Measurements from ENCODE around the gene PIN1.

Gene PIN1

GRCh38 chr19:9857076-9857721 lies 22.1 kb downstream of the PIN1 start:
- no peak for FAIRE-seq

- FAIRE-seq, result no peak
These were observed 23.0 kb downstream of the PIN1 start for GRCh38 chr19:9857920-9858746.

DNA sequence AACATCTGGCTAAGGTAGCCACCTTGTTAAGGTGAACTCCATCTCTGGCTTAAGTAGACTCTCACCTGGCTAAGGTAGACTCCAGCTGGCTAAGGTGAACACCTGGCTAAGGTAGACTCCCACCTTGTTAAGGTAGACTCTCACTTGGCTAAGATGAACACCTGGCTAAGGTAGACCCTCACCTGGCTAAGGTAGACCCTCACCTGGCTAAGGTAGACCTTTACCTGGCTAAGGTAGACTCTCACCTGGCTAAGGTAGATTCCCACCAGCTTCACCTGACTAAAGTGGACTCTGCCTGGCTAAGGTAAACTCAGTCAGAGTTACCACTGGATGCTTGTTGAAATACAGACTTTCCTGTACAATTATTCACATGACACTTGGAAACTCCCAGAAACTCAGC lies 23.6 kb downstream of the PIN1 start:
- FAIRE-seq, result no peak

DNA sequence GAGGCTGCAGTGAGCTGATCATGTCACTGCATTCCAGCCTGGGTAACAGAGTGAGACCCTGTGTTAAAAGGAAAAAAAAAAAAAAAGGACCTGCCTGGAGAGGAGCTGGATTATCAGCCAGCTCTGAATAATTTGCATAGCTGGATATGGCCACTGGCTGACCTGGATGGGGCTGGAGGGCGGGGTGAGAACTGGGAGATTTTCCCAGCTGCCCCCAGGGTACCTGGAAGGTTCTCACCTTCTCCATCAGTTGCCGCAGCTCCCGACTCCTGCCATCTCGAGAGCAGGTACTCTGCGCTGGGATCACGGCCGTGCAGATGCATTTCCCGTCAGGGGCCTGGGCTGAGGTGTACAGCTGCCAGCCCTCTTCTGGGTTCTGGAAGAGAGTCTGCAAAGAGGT lies 25.3 kb downstream of the PIN1 start:
- no peak for FAIRE-seq

DNA sequence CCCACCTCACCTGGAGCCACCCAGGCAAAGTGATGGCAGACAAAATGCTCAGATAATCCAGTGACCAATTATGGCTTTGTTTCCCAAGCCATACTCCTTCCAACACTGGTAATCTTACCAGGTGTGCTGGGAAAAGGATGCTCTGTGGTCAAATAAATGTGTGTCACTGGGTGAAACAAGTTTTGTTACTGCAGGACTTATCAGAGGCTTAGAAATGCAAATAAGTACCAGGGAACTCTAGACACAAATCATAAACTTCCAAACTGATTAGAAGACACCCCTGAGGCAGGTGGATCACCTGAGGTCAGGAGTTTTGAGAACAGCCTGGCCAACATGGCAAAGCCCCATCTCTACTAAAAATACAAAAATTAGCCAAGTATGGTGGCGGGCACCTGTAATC lies 26.4 kb downstream of the PIN1 start:
- FAIRE-seq, result no peak

- no peak for FAIRE-seq
These were observed 27.8 kb downstream of the PIN1 start for GRCh38 chr19:9862938-9863337.

GRCh38 chr19:9863759-9864158 lies 28.6 kb downstream of the PIN1 start:
- no peak for FAIRE-seq

DNA sequence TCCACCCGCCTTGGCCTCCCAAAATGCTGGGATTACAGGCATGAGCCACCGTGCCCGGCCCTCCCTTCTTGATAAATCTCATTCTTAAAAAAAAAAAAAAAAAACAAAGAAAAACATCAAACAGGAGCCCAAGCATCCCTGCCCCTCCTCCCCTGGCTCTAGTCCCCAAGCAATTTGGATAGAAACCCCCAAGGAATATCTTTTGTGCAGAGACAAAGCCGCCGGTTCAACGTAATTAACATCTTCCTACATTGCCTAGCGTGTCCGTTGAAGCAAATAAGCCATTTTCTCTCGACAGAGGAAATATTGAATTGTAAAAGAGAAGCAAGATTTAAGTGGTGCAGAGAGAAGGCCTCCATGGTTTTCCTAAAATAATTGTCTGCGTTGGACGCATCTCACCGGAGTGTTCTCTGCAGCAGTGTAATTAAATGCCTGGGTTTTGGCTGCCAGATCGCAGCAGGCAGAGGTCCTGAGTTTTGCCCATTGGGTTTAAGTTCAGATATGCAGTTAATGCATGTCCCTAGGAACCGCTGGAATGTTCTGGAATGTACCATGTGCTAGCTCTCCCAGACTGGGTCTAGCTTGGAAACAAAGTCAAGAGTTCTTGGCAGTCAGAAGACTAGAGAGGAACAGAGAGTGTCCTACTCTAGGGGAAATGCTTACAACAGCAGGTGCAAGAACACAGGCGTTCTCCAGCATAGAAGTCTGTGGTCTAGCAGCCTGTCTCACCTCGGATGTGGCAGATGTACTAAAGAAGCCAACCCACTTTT lies 30.8 kb downstream of the PIN1 start:
- no peak for FAIRE-seq

- no peak for FAIRE-seq
These were observed 34.0 kb downstream of the PIN1 start for GRCh38 chr19:9868983-9869617.

GRCh38 chr19:9871626-9872338 lies 36.7 kb downstream of the PIN1 start:
- no peak for FAIRE-seq

DNA sequence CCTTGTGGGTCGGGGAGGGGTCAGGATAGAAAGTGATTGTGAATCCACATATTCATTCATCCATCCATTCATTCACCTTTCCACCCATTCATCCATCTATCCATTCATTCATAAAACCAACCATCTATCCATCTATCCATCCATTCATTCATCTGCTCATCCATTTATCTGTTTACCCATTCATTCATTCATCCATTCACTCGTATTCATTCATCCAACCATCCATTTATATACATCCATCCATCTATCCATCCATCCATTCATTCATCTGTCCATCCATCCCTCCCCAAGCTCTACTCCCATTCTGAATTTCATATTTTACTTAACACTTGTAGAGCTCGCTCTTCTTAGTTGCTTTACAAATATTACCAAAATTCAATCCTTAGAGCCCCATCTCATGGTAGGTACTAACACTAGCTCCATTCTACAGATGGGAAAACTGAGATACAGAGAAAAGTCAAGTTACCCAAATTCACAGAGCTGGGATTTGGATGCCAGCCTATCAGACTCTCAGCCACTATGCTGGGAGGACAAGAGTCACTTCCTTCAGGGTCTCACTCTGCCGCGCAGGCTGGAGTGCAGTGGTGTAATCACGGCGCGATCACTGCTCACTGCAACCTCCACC lies 37.6 kb downstream of the PIN1 start:
- no peak for FAIRE-seq

- FAIRE-seq, result no peak
These were observed 40.0 kb downstream of the PIN1 start for GRCh38 chr19:9875031-9875627.

DNA sequence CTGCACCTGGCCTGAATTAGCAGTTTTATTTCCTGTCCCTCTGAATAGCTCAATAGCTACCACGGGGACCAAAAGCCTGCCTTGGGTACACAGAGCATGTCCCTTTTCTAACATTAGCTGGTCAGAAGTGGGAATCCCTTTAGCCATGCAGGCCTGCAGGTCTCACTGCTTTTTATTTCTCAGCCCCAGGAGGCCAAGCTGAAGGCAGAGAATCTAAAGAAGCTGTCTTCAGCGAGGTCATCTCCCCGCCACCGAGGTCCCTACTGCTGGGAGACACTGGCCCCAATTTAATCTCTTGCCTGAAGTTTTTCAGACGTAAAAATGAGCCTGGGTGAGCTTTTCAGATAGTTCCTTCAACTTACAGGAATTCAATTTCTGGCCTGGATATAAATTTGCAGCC lies 40.7 kb downstream of the PIN1 start:
- no peak for FAIRE-seq

DNA sequence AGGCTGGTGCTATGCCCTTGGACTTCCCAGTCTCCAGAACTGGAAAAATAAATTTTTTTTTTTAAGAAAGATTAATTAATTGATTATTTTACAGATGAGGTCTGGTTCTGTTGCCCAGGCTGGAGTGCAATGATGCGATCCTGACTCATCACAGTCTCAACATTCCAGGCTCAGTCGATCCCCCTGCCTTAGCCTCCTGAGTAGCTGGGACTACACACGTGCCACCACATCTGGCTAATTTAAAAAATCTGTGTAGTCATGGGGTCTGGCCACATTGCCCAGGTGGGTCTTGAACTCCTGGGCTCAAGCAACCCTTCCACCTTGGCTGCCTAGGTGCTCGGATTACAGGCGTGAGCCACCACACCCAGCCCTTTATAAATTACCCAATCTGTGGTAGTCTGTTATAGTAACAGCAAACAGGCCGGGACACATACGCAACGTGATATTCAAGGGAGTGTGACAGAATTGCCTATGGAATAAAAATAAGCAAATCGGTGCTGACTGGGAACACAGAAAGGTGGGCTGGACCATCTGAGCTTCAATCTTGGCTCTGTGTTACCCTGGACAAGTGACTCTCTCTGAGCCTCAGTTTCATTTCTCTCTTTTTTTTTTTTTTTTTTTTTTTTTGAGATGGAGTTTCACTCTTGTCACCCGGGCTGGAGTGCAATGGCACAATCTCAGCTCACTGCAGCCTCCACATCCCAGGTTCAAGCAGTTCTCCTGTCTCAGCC lies 42.8 kb downstream of the PIN1 start:
- FAIRE-seq, result no peak

- FAIRE-seq, result no peak
These were observed 43.5 kb downstream of the PIN1 start for GRCh38 chr19:9878511-9879196.

GRCh38 chr19:9881720-9882119 lies 46.6 kb downstream of the PIN1 start:
- FAIRE-seq, result no peak

GRCh38 chr19:9883231-9883758 lies 48.2 kb downstream of the PIN1 start:
- FAIRE-seq, result no peak

DNA sequence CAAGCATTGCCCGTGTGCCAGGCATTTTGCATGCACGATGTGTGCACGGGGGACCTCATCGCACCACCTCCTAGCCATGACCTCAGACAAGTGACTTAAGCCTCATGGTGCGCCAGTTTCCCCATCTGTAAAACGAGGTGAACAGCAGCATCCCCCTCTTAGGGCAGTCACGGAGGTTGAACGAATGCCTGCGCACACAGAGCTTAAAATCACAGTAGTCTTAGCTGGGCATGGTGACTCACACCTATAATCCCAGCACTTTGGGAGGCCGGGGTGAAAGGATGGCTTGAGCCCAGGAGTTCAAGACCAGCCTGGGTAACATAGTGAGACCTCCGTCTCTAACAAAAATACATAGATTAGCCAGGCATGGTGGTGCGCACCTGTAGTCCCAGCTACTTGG lies 48.6 kb downstream of the PIN1 start:
- FAIRE-seq, result no peak

DNA sequence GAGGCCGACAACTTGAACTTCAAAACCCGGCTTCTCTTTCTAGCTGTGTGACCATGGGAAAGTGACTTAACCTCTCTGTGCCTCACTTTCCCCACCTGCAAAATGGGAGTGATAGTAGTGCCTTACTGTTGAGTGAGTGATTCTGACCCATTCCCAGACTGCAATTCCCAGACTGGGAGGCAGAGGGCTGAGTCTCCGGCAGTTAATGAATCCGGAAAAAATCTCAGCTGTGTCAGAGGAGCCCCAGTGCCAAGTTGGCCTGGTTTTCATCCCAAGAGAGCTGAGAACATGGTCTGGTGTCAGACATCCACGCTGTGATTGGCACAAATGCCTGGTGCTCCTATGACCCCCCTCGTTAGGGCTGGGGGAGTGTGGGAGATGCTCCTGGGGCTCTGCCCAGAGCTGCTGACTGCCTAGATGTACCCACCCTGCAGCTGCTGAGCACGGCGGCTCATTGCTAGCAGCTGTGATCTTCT lies 50.0 kb downstream of the PIN1 start:
- FAIRE-seq, result no peak
